Retinal pigment epithelial cell (primary cell): Measurements from ENCODE around the gene SMPX.
"Not testable (repeated sequence)": the region's sequence is repeated elsewhere in the genome, so short reads cannot be mapped to it uniquely, and the experiment has no call there.

Experiments used
- DNase-seq: peaks from one replicate; pipeline ENCODE4 v3.0.0-alpha.2; 2010; ENCODE audit warnings: low read depth
- H3K4me3 ChIP-seq: 2 replicates; pipeline ENCODE4 v1.5.1; 2011; ENCODE audit warnings: mild to moderate bottlenecking, low read length, control low read depth, moderate library complexity
- CTCF ChIP-seq: conservative IDR thresholded peaks from 2 replicates; pipeline ENCODE4 v1.5.1; 2011; ENCODE audit warnings: low read depth, low read length, control low read depth, inconsistent platforms

SMPX gene

DNA sequence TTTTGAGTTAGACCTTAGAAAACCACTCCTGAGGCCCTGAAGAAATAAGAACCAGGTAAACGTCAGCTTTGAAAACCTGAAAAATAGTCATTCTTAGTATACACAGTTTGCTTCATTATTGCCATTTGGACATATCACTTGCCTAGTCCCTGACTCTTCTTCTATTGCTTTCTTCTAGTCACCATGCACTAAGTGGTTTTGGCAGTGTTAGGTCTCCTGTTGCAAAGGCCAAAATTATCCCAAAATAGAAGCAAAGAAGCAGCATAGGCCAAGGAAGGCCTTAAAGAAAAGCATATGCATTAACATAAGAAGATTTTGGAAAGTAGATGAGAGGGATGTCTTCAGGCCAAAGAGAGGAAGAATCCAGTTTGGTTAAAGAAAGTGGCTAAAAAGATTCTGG is 24.1 kb upstream of the SMPX start:
- no peak for TF ChIP-seq CTCF
- DNase-seq, result no peak
- H3K4me3 ChIP-seq, result no peak overlapping the region

GRCh38 chrX:21781525-21781924 is 23.6 kb upstream of the SMPX start:
- no peak for TF ChIP-seq CTCF
- H3K4me3 ChIP-seq, result no peak overlapping the region
- DNase-seq, result peak; percentile 73

DNA sequence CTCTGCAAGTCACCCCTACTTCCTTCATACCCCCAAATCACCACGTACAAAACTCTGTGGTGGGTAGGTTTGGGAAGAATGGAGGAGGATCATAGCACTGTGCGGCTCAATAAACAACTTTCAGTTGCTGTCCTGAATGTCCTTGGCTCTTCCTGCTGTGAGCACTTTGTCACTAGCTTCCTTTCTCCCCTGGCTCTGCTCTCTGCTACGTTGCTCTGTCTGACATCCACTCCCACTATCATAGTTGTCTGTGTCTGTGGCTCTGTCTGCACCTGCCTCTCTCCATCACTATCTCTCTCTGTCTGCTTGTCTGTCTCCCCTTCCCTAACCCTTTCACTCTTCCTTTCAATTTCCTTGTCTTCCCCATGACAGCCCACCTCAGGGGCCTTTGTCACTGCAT is 21.2 kb upstream of the SMPX start:
- no peak for DNase-seq
- no peak overlapping the region for H3K4me3 ChIP-seq
- no peak for TF ChIP-seq CTCF

GRCh38 chrX:21778236-21778635 is 20.3 kb upstream of the SMPX start:
- no peak for DNase-seq
- no peak overlapping the region for H3K4me3 ChIP-seq
- no peak for TF ChIP-seq CTCF

DNA sequence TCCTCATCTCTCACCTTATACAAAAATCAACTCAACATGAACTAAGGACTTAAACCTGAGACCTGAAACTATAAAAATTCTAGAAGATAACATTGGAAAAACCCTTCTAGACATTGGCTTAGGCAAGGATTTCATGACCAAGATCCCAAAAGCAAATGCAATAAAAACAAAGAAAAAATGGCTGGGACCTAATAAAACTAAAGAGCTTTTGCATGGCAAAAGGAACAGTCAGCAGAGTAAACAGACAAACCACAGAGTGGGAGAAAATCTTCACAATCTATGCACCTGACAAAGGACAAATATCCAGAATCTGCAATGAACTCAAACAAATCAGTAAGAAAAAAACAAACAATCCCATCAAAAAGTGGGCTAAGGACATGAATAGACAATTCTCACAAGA is 17.2 kb upstream of the SMPX start:
- not testable (repeated sequence) for H3K4me3 ChIP-seq, DNase-seq

DNA sequence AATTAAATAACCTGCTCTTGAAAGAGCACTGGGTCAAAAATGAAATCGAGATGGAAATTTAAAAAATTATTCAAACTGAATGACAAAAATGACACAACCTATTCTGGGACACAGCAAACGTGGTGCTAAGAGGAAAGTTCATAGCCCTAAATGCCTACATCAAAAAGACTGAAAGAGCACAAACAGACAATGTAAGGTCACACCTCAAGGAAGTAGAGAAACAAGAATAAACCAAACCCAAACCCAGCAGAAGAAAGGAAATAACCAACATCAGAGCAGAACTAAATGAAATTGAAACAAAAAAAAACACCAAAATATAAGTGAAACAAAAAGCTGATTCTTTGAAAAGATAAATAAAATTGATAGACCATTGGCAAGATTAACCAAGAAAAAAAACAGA is 15.1 kb upstream of the SMPX start:
- not testable (repeated sequence) for H3K4me3 ChIP-seq, DNase-seq

DNA sequence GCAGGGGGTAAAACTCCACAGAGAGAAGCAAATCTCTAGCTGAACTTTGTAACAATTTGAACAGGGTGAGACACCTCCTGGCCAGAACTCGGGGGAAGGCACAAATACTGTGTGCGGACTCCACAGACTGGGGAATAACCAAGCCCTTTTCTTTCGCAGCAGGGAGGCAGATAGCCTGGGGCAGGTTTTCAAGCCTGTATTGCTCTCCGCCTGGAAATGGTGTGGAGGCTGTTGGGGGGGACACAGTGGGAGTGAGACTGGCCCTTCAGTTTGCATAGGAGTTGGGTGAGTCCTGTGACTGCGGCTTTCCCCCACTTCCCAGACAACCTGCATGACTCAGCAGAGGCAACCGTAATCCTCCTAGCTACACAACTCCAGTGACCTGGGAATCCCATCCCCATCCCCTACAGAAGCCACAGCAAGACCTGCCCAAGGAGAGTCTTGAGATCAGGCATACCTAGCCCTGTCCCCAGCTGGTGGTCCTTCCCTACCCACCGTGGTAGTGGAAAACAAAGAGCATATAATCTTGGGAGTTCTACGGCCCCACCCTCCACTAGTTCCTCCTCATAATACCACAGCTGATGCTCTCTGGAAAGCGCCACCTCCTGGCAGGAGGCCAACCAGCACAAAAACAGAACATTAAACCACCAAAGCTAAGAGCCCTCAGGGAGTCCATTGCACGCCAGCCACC is 12.9 kb upstream of the SMPX start:
- no peak for TF ChIP-seq CTCF
- no peak overlapping the region for H3K4me3 ChIP-seq
- peak; percentile 72 for DNase-seq

DNA sequence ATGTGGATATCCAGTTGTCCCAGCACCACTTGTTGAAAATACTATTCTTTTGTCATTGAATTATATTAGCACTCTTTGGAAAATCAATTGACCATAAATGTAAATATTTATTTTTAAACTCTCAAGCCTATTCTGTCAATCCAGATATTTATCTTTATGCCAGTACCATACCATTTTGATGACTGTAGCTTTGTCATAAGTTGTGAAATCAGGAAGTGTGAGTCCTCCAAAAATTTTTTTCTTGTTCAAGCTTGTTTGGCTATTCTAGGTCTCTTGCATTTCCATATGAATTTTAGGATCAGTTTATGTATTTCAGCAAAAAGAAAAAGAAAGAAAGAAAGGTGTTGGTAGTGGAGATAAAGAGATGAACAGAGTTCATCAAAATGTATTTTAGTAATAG is 8.2 kb upstream of the SMPX start:
- DNase-seq, result no peak
- no peak for TF ChIP-seq CTCF
- no peak overlapping the region for H3K4me3 ChIP-seq
